Activated T-helper 9 cell treated with anti-CD3 and anti-CD28 coated beads, Interleukin-2, amount 50 U/mL, for 16 hours (primary cell): ENCODE measurements around the gene SLC38A9.
"Not testable (repeated sequence)": the region's sequence is repeated elsewhere in the genome, so short reads cannot be mapped to it uniquely, and the experiment has no call there.

Source experiments
- DNase-seq: peaks from one replicate; pipeline ENCODE4 v3.0.0-alpha.2; 2020; ENCODE audit warnings: low read depth

The SLC38A9 gene

DNA sequence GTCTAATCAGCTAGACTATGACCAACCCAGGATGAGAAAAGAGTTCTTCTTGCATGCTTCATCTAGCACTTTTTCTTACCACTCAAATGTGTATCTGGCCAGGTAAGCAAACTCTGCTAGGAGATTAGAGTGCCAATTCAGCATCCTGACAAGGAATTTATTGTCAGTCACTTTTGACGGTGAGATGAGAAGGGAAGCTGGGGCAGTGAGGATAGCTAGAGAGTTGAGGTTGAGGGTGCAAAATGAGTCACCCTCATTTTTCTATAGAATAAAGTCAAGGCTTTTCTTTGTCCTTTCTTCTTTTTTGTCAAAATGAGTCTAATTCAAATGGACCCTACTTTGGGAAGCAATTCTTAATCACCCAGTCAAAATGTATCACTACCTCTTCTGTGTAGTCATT is 102.7 kb downstream of the SLC38A9 start:
- no peak for DNase-seq

DNA sequence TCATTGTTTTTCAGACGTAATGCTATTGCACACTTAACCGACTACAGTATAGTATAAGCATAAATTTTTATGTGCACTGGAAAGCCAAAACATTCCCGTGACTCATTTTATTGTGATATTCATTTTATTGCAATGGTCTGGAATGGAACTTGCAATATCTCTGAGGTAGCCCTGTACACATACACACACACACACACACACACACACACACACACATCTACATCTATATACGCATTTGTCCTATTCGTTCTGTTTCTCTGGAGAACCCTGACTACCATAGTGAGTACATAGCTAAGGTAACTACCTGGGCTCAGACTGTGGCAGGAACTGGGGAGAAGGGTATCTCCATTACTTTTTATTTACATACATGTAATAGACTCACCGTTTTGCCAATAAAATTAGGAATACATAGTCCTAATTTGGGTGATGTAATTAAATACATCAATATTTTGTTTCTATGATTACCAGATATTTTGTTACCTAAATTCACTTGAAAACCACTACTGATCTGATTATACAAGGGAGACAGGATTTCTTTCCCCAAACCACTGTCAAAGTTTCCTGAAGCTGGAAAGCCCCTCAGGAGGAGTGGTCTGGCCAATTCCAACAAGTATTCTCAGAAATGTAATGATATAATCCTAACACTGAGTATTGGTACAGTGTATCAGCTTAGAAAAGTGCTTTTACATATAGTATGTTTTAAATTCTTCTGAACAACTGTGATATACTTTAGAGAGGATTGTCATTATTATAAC is 103.4 kb downstream of the SLC38A9 start:
- no peak for DNase-seq

DNA sequence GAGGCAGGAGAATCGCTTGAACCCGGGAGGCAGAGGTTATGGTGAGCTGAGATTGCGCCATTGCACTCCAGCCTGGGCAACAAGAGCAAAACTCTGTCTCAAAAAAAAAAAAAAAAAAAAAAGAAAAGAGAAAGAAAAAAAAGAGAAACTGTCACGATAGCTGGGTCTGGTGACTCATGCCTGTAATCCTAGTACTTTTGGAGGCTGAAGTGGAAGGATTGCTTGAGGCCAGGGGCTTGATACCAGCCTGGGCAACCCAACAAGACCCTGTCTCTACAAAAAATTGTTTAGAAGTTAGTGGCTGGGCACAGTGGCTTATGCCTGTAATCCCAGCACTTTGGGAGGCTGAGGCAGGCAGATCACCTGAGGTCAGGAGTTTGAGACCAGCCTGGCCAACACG is 104.8 kb downstream of the SLC38A9 start:
- DNase-seq, result not testable (repeated sequence)

DNA sequence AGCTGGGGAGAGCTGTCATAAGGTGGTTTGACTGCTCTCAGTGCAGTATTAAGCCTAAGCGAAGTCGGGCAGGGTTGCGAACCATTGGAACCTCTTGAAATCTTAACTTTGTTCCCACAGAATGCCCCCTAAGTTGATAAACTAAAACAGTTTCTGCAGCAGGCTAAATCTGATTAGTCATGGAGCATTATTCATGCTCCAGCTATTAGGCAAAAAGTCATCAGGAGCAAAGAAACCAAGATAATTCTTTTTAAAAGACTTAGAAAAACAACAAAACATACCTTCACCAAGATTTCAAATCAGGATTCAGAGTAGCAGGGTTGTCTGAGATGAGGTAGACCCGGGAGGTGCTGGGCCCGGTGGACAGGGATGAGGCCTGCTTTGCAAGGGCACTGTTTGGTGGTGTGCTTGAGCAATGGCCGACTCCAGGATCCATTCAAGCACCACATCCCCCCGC is 107.5 kb downstream of the SLC38A9 start:
- no peak for DNase-seq

DNA sequence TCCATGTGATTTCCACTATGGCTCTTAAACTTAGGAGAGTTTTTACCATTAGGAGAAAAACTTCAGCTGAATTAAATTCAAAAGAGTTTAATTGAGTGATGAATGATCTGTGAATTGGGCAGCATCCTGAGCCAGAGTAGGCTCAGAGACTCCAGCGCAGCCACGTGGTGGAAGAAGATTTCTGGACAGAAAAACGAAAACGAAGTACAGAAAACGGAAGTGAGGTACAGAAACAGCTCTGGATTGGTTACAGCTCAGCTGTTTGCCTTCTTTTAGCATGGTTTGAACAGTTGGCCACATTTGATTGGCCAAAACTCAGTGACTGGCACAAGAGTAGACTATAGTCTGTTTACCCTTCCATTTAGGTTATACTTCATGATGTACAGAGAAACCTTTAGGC is 108.2 kb downstream of the SLC38A9 start:
- DNase-seq, result no peak

DNA sequence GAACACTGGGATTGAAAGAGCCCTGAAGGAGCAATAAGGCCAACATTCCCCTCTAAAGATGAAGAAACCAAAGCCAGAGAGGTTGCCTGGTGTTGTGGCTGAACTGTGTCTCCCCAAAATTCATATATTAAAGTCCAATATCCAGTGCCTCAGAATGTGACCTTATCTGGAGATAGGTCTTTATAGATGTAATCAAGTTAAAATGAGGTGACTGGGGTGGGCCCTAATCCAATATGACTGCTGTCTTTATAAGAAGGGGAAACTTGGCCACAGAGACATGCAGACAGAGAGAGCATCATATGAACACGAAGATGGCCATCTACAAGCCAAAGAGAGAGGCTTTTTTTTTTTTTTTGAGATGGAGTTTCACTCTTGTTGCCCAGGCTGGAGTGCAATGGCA is 110.5 kb downstream of the SLC38A9 start:
- DNase-seq, result no peak

DNA sequence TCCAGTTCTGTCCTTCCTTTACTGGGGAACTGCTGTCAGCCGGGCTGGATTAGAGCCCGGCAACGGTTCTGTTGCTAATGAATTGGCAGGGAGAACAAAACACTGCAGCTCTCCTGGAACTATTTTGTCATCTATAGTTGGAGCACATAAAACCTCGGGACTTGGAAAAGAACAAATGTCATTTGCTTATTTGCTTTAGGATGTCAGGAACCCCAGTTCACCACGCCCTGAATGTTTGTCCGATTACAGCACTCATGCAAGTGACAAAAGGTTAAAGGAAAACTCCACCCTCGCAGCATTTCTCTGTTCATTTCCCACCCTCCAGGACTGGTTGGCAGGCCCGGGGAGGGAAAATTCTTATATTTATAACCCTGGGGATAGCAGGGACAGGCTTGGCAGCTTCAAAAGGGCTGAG is 110.9 kb downstream of the SLC38A9 start:
- no peak for DNase-seq

DNA sequence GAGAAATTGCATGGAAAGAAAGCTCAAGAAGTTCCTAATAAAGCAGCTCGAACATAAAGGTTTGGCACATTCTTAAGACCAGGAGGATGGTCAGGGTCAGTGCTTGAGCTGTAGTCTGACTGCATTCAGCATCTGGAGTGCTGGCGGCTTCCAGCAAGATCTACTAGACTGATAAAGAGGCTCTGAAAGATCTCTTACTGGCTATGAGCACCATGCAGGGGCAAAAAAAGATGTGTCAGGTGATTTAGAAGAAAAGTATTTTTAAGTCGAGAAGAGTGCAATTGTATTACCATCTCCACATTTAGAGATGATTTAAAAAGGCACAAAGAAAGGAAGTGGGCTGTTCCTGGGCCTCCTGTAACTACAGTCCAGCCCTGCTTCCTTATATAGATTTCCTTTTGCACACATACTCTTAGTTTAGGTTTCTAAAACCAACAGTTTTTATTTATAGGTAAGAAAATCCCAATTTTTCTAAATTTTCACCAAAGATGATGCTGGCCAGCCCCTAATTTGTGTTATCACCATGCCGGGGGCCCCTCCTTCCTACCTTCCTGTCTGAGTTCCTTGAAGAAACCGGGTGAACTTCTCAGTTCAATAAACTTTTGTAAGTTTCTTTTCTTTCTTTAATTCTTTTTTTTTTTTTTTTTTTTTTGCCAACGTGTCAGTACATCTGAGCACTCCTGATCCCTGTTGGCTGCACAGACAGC is 111.5 kb downstream of the SLC38A9 start:
- no peak for DNase-seq

DNA sequence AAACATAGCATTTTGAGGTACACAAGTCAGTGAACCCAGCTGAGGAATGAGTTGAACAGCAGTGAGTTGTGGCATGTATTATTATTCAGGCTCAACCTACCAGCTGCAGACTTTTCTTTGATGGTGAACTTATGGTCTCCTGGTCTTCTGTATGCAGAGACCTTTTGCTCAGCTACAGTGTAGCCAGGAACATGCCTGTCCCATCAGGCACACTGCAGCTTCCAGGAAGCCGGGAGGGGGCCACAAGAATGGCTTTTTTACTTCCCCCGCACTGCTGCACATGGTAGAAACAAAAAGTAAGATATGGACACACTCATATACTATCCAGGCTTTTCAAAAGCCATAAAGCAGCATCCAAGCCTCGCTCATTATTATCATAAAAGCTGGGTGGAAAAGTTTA is 112.0 kb downstream of the SLC38A9 start:
- DNase-seq, result no peak

DNA sequence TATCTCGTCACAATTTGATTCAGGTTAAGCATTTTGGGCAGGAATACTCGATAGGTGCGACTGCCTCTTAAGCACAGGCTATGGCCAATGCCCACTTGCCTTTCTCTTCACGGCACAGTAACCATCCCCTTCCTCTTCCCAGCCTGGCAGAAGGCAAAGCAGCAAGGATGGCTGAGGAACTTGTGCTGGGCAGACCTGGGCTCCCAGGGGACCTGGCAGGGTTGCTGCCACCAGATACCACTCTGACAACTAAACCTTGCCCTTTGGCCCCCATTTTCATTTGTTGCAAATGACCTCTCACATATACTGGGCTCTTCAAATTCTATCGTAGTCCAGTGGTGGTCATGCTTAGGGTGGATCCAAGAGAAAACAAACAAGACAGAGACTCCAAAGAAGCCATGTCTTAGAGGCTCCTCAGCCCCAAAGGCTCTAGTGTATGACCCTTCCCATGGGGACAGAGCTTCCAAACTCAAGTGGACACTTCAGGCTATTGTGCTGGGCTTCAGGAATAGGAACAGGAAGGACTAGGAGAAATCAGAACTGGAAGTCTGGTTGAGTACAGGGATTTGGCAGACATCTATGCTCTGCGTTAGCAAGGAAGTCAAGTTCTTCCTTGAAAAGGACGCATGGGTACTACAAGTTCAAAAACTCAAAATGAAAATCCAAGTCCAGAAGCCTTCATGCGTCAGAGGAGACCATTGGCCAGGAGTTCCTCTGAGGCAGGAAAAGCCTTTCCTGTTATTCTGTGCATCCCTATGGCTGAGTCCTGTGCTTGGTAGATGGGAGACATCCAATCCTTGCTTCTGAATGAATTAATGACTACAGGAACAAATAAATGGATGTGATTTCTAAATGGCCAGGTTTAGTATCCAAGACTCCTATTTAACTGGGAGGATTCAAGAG is 112.7 kb downstream of the SLC38A9 start:
- no peak for DNase-seq

DNA sequence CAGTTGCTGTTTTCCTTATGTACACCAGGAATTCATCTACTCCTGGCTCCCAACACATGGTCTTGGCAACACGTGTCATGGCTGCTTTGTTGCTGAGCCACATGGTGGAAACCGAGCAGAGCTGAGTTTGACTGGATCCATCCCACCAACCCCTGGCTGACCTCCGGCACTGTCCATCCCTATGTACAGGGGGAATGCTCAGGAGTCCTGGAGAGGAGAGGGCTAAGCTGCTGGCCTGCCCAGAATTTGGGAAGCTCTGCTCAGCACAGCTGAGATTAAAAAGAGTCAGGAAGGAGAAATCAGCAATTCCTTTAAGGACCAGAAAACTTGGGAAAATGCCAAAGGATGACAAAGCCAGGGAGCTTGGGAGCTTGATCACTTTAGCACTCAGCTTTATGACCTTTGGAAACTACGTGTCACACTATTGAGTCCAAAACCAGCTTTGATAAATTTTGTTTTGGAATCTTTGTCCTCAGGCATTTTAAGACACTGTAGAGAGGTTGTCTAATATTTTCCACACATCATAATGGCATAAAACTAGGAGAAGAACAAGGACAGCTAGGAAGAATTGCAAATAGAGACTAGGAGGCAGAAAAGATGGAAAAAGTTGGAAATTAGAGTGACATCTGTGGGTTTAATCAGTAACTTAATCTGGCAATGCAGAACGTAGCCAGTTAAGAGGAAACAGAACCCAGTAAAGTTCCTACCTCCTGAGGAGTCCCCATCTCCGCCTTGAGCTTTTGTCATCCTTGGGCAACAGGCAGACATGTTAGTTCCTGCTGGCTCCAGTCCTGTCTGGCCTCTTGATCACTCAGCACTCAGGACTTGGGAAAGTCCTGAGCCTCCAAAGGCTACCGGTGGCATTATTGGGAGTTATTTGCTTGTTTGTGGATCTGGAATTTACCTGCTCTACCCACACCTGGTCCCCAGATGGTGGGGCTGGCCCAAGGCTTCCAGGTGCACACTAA is 114.8 kb downstream of the SLC38A9 start:
- DNase-seq, result no peak

DNA sequence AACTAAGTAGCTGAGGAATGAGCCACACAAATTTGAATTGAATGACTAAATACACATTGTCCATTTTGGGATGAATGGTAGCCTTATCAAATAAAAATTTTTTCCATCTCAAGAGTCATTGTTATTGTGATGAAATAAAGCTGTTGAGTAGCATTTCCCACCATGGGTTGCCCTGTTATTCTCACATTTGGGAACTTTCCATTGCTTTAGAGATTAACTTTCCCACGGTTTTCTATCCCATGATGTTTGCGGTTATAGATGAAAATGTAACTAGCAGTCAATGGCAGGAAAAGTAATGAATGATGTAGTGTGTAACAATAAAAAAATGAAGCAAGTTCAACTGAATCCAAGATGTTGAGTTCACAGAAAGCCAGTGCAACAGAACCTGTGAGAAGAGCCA is 117.5 kb downstream of the SLC38A9 start:
- DNase-seq, result no peak

DNA sequence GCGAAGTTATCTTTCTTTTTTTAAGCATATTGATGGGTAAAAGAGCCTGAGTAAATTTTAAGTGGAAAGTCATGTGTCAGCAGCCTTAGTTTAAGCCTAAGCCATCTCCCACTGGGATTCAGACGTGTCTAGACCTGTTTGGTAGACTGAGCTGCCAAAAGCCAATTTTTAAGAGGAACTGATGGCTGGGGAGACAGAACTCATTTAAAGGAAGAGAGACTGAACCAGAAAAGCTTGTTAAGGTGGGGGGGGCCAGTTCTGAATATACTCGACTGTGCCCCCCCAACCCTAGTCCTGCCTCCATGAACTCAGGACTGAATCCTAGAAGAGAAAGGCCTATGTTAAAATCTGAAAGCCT is 119.0 kb downstream of the SLC38A9 start:
- DNase-seq, result no peak

DNA sequence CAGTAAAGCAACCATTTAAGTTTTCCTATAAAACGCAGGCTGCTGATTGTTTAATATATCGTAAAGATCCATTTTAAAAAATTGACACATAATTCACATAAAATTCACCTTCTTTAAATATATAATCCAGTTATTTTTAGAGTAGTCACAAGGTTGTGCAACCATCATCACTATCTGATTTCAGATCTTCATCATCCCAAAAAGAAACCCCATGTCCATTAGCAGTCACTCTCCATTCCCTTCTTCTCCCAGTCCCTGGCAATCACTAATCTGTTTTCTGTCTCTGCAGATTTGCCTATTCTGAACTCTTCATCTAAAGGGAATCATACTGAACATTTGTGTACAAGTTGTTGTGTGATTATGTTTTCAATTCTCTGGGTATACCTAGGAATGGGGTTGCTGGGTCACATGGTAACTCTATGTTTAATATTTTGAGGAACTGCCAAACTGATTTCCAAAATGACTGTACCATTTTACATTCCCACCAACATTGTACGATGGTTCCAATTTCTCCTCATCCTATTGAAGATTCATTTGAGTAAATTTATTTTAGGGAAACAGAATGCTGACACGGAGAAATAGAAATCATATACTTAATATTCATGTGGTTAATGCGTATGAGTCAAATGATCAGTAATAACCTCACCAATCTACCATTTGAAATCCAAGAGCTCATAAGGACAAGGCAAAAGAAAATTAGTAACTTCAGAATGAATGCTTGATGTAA is 119.6 kb downstream of the SLC38A9 start:
- no peak for DNase-seq

DNA sequence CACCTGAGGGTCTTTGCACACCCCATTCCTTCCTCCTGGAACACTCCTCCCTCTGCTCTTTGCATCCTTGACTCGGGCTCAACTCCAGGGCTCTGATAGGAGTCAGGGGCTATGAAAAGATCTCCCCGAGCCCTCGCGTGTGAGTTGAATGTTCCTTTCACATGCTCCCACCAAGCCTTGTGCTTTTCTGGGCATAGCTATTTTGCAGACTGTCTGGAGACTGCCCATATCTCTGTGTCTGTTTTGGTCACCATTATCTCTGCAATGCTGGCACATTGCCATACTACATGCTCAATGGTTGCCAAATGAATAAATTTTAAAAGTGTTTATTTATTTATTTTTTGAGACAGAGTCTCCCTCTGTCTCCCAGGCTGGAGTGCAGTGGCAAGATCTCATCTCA is 120.4 kb downstream of the SLC38A9 start:
- DNase-seq, result no peak

DNA sequence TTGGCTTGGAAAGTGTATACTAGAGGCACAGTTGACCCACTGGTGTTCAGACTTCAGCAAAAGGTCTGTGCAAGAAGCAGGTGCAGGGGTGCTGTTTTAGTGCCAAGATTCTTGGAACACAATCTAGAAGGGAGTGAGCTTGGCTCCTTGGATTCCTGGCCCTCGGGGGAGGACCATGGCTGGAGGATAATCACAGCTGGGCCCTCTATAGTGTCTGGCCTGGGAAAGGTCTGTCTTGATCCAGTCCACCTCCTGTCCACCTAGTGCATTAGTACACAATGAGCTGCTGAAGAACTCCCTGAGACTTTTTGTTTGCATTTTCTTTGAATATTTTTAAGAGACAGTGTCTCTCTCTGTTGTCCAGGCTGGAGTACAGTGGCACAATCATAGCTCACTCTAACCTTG is 126.9 kb downstream of the SLC38A9 start:
- no peak for DNase-seq

DNA sequence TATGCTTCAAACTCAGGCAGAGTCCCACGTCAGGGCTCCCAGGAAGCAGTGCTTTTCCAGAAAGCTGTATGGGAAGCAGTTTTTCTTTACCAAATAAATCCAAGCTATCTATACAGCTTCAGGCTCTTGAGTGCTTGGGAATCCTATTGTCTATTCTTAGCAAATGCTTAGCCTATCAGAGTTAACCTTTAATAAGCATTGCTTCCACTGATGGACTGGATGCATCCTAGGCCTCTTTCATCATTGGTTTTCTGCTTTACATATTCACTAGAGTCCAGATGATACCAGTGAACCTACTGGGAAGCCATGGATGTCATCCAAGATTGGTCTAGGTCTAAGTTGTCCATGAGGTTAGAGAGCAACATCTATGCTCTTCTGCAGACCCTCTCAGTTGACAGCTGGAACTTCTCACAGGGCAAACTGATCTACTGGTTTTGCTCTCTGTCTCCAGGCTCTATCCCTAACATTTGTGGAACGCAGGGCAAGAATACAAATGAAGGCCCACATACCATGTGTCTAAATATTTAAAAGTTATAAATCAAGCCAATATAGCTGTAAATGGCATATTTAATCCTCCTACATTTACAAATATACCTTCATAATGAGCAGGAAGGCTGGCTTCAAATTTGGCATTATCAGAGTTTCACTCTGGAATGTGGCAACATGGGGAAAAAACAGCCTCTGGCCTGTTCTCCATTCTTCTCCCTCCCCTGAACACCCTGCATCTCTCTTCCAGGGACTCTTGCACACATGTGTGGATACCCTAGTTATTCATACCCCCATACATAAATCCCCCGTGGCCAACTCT is 127.5 kb downstream of the SLC38A9 start:
- DNase-seq, result no peak

DNA sequence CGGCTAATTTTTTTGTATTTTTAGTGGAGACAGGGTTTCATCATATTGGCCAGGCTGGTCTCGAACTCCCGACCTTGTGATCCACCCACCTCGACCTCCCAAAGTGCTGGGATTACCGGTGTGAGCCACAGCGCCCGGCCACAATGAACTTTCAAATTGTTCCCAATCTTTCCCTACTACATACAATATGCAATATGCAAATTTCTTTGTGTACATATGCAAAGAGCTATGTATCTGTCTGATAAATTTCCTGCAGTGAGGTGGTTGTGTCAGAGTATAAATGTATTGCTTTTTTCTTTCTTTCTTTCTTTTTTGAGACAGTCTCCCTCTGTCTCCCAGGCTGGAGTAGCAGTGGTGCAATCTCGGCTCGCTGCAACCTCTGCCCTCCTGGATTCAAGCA is 128.5 kb downstream of the SLC38A9 start:
- DNase-seq, result no peak

DNA sequence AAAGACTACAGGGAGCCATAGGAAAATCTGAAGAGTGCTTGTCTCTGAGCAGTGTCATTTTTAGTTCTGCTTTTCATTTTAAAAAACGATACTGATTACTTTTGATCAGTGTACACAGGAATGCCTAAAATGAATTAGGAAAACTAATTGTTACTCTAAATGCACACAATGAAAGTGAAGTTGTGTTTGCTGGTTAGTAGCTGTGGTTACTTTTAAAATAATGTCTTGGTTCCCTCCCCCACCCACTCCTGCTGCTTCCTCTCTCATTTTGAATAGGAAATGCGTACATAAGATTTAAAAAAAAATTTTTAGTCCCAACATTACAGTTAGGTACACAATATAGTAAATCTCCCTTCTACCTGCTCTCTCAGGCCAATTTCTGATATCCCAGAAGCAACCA is 129.9 kb downstream of the SLC38A9 start:
- DNase-seq, result no peak

DNA sequence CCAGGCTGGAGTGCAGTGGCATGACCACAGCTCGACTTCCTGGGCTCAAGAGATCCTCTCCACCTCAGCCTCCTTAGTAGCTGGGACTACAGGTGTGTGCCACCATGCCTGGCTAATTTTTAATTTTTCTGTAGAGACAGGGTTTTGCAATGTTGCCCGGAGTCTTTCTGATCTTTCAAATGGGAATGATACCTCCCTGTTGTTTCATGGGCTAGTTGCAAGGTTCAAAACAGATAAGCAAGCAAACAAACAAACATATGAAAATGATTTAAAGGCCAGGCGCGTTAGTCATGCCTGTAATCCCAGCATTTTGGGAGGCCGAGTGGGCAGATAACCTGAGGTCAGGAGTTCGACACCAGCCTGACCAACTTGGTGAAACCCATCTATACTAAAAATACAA is 132.1 kb downstream of the SLC38A9 start:
- DNase-seq, result no peak
